Ureter (tissue), 1 donor: Measurements from ENCODE around the gene BEAN1. TPM values are rescaled to one million over a fixed set of nuclear protein-coding genes. Genes with fewer than 3 reads are reported as not detected.
A peak's percentile ranks its signal among the peaks of the same experiment; 100 is the strongest.
"Not testable (repeated sequence)": the region's sequence is repeated elsewhere in the genome, so short reads cannot be mapped to it uniquely, and the experiment has no call there.

Experiments
- DNase-seq: peaks from one replicate; pipeline ENCODE4 v3.0.0-alpha.2; 2020; ENCODE audit warnings: low spot score
- total RNA-seq: library from RNA; stranded (reverse); gene quantifications from one replicate; pipeline ENCODE4 v1.2.4, GENCODE V29; 2023
- donor health status: DM: yes; HTN: yes; CAD: no.

Gene BEAN1
- total RNA-seq, 1 donor from 2014 or later: 1.6 TPM

DNA sequence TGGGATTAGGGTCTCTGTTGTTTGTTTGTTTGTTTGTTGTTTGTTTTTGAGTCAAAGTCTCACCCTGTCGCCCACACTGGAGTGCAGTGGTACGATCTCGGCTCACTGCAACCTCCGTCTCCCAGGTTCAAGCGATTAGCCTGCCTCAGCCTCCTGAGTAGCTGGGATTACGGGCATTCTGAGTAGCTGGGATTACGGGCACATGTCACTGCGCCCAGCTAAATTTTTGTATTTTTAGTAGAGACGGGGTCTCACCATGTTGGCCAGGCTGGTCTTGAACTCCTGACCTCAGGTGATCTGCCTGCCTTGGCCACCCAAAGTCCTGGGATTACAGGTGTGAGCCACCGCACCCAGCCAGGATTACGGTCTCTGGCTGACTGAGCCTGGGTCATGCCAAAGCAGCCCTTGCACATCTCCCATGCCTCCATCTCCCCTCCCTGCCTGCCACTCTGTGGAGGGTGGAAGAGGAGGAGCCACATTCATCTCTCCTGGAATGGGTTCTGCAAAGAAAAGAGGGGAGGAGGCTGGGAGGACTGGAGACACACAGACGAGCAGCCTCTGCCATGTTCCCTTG lies 59.2 kb downstream of the BEAN1 start:
- peak; percentile 28 for DNase-seq

DNA sequence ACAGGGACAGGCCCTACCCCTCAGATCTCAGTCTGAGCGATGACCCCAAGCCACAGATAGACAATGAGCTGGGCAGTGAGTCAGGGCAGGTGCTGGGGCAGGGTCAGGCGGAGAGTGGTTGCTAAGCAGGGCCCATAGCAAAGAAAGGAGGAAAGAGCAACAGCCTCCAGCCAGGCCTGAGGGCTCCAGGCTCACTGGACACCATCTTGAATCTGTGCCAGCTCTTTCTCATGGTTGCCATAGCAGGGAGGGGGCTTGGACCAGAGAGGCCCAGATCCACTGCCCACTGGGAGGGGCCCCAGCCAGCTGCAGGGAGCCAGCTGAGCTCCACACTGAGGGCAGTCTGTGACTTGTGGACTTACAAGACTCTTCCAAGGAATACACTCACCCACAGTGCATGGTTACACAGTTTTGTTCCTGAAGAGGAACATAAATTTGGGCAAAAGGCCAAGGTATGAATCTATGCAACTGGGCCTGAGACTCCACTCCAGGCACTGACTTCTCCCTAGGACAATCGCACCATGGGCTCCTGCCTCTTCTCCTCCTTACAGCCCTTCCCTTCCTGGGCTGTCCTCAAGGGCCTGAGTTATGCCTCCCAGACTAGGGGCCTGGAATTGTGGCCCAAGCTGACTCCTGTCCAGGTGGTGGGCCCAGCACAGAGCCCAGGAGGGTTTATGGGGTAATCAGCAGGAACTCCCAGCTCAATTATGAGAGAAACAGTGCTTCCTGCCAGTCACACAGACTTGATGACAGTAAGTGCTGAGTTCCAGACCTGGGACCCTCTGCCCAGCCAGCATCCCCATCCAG lies 59.9 kb downstream of the BEAN1 start:
- DNase-seq: peak; percentile 43

DNA sequence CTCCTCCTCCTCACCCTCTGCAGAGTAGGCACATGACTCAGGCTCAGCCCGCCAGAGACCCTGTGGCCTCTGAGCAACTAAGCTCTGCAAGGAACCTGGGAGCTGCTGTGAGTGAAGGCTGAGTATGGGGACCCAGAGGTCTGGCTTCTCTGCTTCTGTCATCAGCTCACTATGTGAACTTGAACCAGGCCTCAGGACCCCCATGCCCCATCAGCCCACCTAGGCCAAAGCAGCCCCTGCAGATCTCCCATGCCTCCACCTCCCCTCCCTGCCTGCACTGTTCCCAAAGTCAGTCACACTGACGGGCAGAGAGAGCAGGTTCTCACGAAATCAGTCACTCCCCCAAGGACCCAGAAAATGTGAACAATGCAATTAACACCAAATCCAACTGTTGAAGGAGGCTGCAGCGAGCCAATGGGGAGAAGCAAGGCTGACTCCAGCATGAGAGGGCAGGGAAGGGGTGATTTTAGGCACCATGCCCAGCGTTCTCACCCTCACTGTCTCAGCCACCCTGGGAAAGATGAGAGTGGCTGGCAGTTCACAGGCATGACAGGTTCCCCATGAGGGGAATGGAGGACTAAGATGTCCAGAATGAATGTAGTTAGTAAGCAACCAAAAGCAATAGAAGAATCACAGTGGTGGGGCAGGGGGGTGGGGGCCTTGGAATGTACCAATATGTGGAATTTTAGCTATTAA lies 60.6 kb downstream of the BEAN1 start:
- DNase-seq: peak; percentile 35

GRCh38 chr16:66488505-66488904 lies 61.4 kb downstream of the BEAN1 start:
- DNase-seq: no peak

GRCh38 chr16:66489385-66489784 lies 62.3 kb downstream of the BEAN1 start:
- no peak for DNase-seq

GRCh38 chr16:66489818-66490217 lies 62.7 kb downstream of the BEAN1 start:
- peak; percentile 7 for DNase-seq

- peak; percentile 34 for DNase-seq
Observed at GRCh38 chr16:66490774-66491715, 64.0 kb downstream of the BEAN1 start.

DNA sequence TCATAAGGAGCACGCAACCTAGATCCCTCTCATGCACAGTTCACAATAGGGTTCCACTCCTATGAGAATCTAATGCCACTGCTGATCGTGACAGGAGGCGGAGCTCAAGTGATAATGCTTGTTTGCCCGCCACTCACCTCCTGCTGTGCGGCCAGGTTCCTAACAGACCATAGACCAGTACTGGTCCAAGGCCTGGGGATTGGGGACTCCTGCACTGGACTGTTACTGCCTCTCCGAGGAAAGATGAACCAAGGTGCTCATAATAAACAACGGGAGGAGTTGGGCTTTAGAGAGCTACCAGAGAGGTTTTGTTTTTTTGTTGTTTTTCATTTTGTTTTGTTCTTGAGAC lies 64.6 kb downstream of the BEAN1 start:
- no peak for DNase-seq

DNA sequence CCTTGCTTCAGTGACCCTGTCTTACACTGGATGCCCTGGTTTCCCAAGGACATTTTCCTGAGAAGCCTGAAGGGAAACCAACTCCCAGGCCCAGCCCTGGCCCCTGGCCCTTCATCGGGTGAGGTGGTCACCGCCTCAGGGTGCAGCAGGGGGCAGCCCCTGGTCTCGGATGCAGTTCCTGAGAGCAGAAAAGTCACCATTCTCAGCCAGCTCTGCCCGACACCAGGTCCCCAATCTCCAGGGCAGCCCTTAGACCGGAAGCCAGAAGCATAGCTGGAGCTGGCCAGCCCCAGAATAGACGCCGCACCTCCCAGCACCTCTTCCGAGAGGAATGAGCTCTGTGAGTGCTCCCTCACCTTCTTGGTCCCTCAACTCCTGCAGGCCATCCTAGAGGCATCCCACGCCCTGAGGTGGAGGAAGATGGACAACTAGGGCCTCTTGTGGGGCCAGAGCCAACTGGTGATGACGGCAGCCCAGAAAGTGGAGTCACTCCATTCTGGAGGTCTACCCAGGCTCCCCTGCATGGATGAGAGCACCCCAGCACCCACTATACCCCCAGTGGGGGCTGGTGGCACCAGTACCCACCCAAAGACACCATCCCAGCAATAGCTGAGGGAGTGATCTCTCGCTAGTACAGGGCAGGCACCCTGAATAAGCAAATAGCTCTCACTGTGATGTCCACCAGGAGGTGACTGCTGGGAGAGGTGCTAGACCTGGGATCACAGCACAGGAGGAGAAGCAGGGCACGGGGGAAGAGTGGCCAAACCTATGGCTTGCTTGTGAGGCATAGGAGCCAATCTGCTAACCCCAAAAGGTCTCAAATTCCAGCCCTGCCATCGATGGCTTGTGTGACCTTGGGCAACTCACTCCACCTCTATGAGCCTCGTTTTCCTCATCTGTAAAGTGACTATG lies 66.7 kb downstream of the BEAN1 start:
- DNase-seq: peak; percentile 28

- DNase-seq: peak; percentile 29
Observed at GRCh38 chr16:66494916-66495315, 67.8 kb downstream of the BEAN1 start.

- no peak for DNase-seq
Observed at GRCh38 chr16:66495440-66495839, 68.3 kb downstream of the BEAN1 start.

GRCh38 chr16:66496226-66496625 lies 69.1 kb downstream of the BEAN1 start:
- not testable (repeated sequence) for DNase-seq

GRCh38 chr16:66497921-66498320 lies 70.8 kb downstream of the BEAN1 start:
- not testable (repeated sequence) for DNase-seq

DNA sequence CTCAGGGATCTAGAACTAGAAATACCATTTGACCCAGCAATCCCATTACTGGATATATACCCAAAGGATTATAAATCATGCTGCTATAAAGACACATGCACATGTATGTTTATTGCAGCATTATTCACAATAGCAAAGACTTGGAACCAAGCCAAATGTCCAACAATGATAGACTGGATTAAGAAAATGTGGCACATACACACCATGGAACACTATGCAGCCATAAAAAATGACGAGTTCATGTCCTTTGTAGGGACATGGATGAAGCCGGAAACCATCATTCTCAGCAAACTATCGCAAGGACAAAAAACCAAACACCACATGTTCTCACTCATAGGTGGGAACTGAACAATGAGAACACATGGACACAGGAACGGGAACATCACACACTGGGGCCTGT lies 74.5 kb downstream of the BEAN1 start:
- DNase-seq: not testable (repeated sequence)

DNA sequence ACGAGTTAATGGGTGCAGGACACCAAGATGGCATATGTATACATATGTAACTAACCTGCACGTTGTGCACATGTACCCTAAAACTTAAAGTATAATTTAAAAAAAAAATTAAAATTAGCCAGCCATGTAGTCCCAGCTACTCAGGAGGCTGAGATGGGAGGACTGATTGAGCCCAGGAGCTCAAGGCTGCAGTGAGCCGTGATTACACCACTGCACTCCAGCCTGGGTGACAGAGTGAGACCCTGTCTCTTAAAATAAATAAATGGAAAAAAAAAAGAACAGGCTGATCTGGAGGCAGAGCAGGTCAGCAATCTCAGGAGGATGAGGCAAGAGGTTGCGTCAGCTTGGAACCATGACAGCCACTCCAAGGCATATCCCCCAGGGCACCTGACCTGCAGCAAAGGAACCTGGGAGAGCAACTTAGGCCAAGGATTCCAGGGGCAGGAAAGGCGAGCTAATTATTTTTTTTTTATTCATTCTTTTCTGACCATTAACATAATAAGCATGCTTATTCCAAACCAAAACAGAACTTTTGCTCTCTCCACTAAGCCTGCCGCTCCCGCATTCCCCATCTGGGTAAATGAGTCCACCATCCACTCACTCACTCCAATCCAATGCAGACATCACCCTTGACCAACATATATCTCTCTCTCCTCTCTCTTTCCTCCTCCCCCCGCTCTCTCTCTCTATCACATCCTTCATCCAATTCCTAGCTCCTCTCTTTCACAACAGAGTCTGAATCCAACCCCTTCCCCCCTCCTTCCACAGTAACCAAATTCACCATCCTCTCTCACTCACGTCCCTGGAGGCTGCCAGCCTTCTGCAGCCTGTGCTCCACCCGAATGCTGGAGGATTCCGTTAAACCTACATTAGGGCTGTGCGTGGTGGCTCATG lies 75.2 kb downstream of the BEAN1 start:
- peak; percentile 62 for DNase-seq

- DNase-seq: peak; percentile 47
Observed at GRCh38 chr16:66503030-66503429, 75.9 kb downstream of the BEAN1 start.

GRCh38 chr16:66503612-66504011 lies 76.5 kb downstream of the BEAN1 start:
- no peak for DNase-seq

DNA sequence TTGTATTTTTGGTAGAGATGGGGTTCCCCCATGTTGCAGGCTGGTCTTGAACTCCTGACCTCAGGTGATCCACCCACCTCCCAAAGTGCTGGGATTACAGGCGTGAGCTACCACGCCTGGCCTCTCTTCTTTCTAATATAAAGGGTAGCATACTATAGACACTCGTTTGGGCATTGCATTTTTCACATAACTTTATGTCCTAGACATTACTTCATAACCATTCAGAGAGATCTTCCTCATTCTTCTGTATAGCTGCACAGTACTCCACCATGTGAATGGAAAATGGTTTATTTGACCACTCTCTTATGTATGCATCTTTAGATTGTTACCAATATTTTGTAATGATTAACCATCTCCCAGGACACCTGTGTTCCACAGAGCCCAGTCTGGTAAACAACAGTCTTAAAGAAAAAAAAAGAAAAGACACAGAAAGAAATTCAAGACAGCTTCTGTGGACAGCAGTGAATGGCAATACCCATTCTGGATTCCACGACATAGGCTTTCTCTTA lies 80.7 kb downstream of the BEAN1 start:
- no peak for DNase-seq

- peak; percentile 67 for DNase-seq
Observed at GRCh38 chr16:66508248-66508913, 81.3 kb downstream of the BEAN1 start.
